H9 (cell line): ENCODE results near the gene MTHFD1. TPM values are rescaled to one million over a fixed set of nuclear protein-coding genes. Genes with fewer than 3 reads are reported as not detected.

ENCODE experiments used
- DNase-seq: peaks from one replicate; pipeline ENCODE4 v3.0.0-alpha.2; 2017
- H2AFZ ChIP-seq: one replicate; pipeline ENCODE4 v1.6.1; 2013; ENCODE audit warnings: mild to moderate bottlenecking, low read length, control low read depth, moderate library complexity
- H2AK5ac ChIP-seq: 2 replicates; pipeline ENCODE4 v1.6.1; 2013; ENCODE audit warnings: low read length, control low read depth, mixed read lengths; ENCODE audit not compliant: insufficient read length
- H2BK120ac ChIP-seq: one replicate; pipeline ENCODE4 v1.6.1; 2013; ENCODE audit warnings: low read depth, mild to moderate bottlenecking, low read length, control low read depth, inconsistent platforms; ENCODE audit not compliant: poor library complexity, severe bottlenecking
- H2BK12ac ChIP-seq: 2 replicates; pipeline ENCODE4 v1.6.1; 2013; ENCODE audit warnings: low read length, control low read depth, mixed read lengths, low read depth; ENCODE audit not compliant: insufficient read length
- H2BK15ac ChIP-seq: 2 replicates; pipeline ENCODE4 v1.6.1; 2013; ENCODE audit warnings: low read depth, low read length, control low read depth
- H2BK20ac ChIP-seq: one replicate; pipeline ENCODE4 v1.6.1; 2013; ENCODE audit warnings: low read depth, mild to moderate bottlenecking, low read length, control low read depth, inconsistent platforms; ENCODE audit not compliant: poor library complexity, severe bottlenecking
- H2BK5ac ChIP-seq: 2 replicates; pipeline ENCODE4 v1.6.1; 2013; ENCODE audit warnings: low read length, control low read depth, mixed read lengths; ENCODE audit not compliant: insufficient read length
- H3K14ac ChIP-seq: 2 replicates; pipeline ENCODE4 v1.6.1; 2013; ENCODE audit warnings: low read length, control low read depth; ENCODE audit not compliant: insufficient read depth
- H3K18ac ChIP-seq: 2 replicates; pipeline ENCODE4 v1.6.1; 2013; ENCODE audit warnings: low read depth, mild to moderate bottlenecking, mixed read lengths, low read length, control low read depth; ENCODE audit not compliant: insufficient read length
- H3K23ac ChIP-seq: 2 replicates; pipeline ENCODE4 v1.6.1; 2013; ENCODE audit warnings: low read length, control low read depth, mixed read lengths, low read depth; ENCODE audit not compliant: insufficient read length
- H3K23me2 ChIP-seq: 2 replicates; pipeline ENCODE4 v1.6.1; 2013; ENCODE audit warnings: low read depth, mild to moderate bottlenecking, mixed read lengths, low read length, control low read depth; ENCODE audit not compliant: insufficient read length, poor library complexity, severe bottlenecking
- H3K27ac ChIP-seq: 2 replicates; pipeline ENCODE4 v1.5.1; 2013; ENCODE audit warnings: low read length, control low read depth, mixed read lengths, low read depth; ENCODE audit not compliant: insufficient read length
- H3K27me3 ChIP-seq: 2 replicates; pipeline ENCODE4 v1.6.1; 2013; ENCODE audit warnings: low read length, control low read depth, inconsistent platforms; ENCODE audit not compliant: insufficient read depth
- H3K4ac ChIP-seq: 2 replicates; pipeline ENCODE4 v1.6.1; 2013; ENCODE audit warnings: low read depth, mild to moderate bottlenecking, control low read depth, inconsistent platforms, low read length, moderate library complexity
- H3K4me1 ChIP-seq: 2 replicates; pipeline ENCODE4 v1.6.1; 2013; ENCODE audit warnings: low read length, control low read depth, inconsistent platforms; ENCODE audit not compliant: insufficient read depth
- H3K4me2 ChIP-seq: 2 replicates; pipeline ENCODE4 v1.6.1; 2013; ENCODE audit warnings: low read length, control low read depth, mixed read lengths; ENCODE audit not compliant: insufficient read length, insufficient read depth
- H3K56ac ChIP-seq: 2 replicates; pipeline ENCODE4 v1.6.1; 2013; ENCODE audit warnings: low read depth, mild to moderate bottlenecking, mixed read lengths, low read length, control low read depth; ENCODE audit not compliant: insufficient read length
- H3K79me1 ChIP-seq: 2 replicates; pipeline ENCODE4 v1.6.1; 2013; ENCODE audit warnings: low read depth, mild to moderate bottlenecking, moderate library complexity, low read length, control low read depth, inconsistent platforms; ENCODE audit not compliant: insufficient read depth, poor library complexity, severe bottlenecking
- H3K79me2 ChIP-seq: 2 replicates; pipeline ENCODE4 v1.6.1; 2013; ENCODE audit warnings: low read length, control low read depth, inconsistent platforms; ENCODE audit not compliant: insufficient read depth
- H3K9ac ChIP-seq: 2 replicates; pipeline ENCODE4 v1.6.1; 2013; ENCODE audit warnings: low read length, control low read depth, mixed read lengths; ENCODE audit not compliant: insufficient read length; ENCODE audit errors: extremely low read depth
- H3K9me3 ChIP-seq: one replicate; pipeline ENCODE4 v1.6.1; 2013; ENCODE audit warnings: low read depth, low read length, inconsistent platforms; ENCODE audit not compliant: control insufficient read depth
- H3T11ph ChIP-seq: one replicate; pipeline ENCODE4 v1.6.1; 2013; ENCODE audit warnings: mild to moderate bottlenecking, low read length, control low read depth, inconsistent platforms
- H4K20me1 ChIP-seq: one replicate; pipeline ENCODE4 v1.6.1; 2013; ENCODE audit not compliant: control insufficient read depth, insufficient read length, insufficient read depth
- H4K5ac ChIP-seq: 2 replicates; pipeline ENCODE4 v1.6.1; 2013; ENCODE audit warnings: low read depth, mild to moderate bottlenecking, mixed read lengths, low read length, control low read depth; ENCODE audit not compliant: insufficient read length
- H4K8ac ChIP-seq: replicated peaks from 2 replicates; pipeline ENCODE4 v1.6.1; 2013; ENCODE audit warnings: low read length, control low read depth, mixed read lengths, low read depth; ENCODE audit not compliant: insufficient read length
- H4K91ac ChIP-seq: 2 replicates; pipeline ENCODE4 v1.6.1; 2013; ENCODE audit warnings: low read depth, mild to moderate bottlenecking, moderate library complexity, mixed read lengths, low read length, control low read depth; ENCODE audit not compliant: insufficient read length
- H3K27ac Mint-ChIP-seq, 3 experiments: 2 replicates in 2 of 3; 3 replicates in 1 of 3; pipeline ENCODE4 v1.8.0; 2020 to 2021; ENCODE audit warnings: mixed read lengths in 3 of 3, mild to moderate bottlenecking in 1 of 3, moderate library complexity in 1 of 3
- H3K27me3 Mint-ChIP-seq: 2 replicates; pipeline ENCODE4 v1.8.0; 2021; ENCODE audit warnings: low read depth, mild to moderate bottlenecking, moderate library complexity, mixed read lengths
- H3K36me3 Mint-ChIP-seq, 3 experiments: 2 replicates in 2 of 3; 3 replicates in 1 of 3; pipeline ENCODE4 v1.8.0; 2020 to 2021; ENCODE audit warnings: low read depth in 3 of 3, mixed read lengths in 3 of 3; ENCODE audit not compliant: insufficient read depth in 1 of 3
- H3K4me1 Mint-ChIP-seq, 2 experiments: 2 replicates each; pipeline ENCODE4 v1.8.0; 2020; ENCODE audit warnings: mixed read lengths in 2 of 2
- H3K4me3 Mint-ChIP-seq, 2 experiments: 2 replicates in 1 of 2; 3 replicates in 1 of 2; pipeline ENCODE4 v1.8.0; 2020 to 2021; ENCODE audit warnings: mild to moderate bottlenecking in 2 of 2, mixed read lengths in 2 of 2, moderate library complexity in 1 of 2
- H3K9me3 Mint-ChIP-seq, 2 experiments: 2 replicates in 1 of 2; 3 replicates in 1 of 2; pipeline ENCODE4 v1.8.0; 2020; ENCODE audit warnings: mild to moderate bottlenecking in 2 of 2, mixed read lengths in 2 of 2, moderate library complexity in 1 of 2
- CTCF ChIP-seq: fragments of 200-600 bp; sonication (generic); conservative IDR thresholded peaks from 3 replicates; pipeline ENCODE4 v1.8.0; 2021; ENCODE audit warnings: antibody characterized with exemption, mild to moderate bottlenecking
- WGBS: extraction: QIAGEN DNeasy Blood & Tissue Kit; methylation state at CpG from one replicate; pipeline ENCODE4 v1.1.7; 2013; ENCODE audit warnings: missing lambda C conversion rate, low lambda C conversion rate, mixed read lengths; ENCODE audit not compliant: insufficient read length; ENCODE audit errors: extremely low coverage; 5-methylcytosine and 5-hydroxymethylcytosine counted together
- total RNA-seq: library from RNA; stranded (reverse); gene quantifications from 2 replicates; pipeline ENCODE4 v1.2.1, GENCODE V29; 2021

Gene MTHFD1
- total RNA-seq, 1 experiment from 2014 or later: 203 TPM

DNA sequence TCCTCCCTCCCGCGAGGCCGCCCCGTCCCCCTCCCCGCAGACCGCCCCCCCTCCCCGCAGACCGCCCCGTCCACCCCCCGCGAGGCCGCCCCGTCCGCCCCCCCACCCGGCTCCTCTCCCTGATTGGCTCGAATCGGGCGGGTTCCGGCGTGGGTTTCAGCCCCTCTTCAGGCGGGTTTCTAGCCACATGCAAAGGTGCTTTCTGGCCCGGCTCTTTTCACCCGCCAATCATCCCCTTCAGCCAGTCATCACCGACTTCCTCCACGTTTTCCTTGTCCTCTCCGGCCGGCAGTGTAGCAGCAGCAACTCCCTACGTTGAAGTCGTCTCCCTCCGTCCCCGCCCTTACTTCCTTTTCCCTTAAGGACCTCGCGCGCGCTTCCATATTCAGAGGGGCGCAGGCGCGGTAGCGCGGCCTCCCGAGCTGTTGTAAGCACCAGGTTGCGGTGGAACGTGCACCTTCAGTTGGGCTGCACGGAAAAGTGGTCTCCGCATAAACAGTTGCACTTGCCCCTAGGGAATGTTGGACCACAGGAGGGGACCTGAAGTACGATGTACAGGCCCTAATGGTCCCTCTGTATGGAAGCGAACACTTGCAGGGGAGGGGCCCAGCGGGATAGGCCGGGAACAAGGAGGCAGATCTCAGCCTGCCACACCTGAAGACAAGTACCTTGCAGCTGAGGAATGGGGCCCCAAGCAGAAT lies 49.4 kb upstream of the MTHFD1 start:
- WGBS: no CpG with 5 or more reads among the region's 49 CpGs
- peaks cover 2% of the 10 kb centered on the region; the same call in 1 of the 2 replicates for H3K27me3 Mint-ChIP-seq
- Histone ChIP-seq H2BK5ac (no peak overlapping the region), H3K23me2 (peaks cover 13% of the 10 kb centered on the region), H4K5ac (no peak overlapping the region), H3K14ac (peak overlapping the region; percentile 83), H2AFZ (no peak overlapping the region), H3K18ac (peak overlapping the region; percentile 72), H3K79me2 (no peaks in the 10 kb centered on the region), H3K56ac (no peak overlapping the region), H2BK120ac (no peak overlapping the region), H2BK12ac (no peak overlapping the region), H3K23ac (no peak overlapping the region), H2AK5ac (no peak overlapping the region), H4K8ac (no peak overlapping the region), H3K27me3 (no peaks in the 10 kb centered on the region), H3K4me1 (no peaks in the 10 kb centered on the region), H4K91ac (no peak overlapping the region), H3K27ac (peak overlapping the region; percentile 58), H4K20me1 (no peaks in the 10 kb centered on the region), H3T11ph (no peak overlapping the region), H2BK15ac (no peak overlapping the region), H3K4ac (no peak overlapping the region), H3K4me2 (peak overlapping the region; percentile 47), H3K79me1 (no peaks in the 10 kb centered on the region), H3K9ac (peak overlapping the region; percentile 71), H2BK20ac (no peak overlapping the region), H3K9me3 (no peaks in the 10 kb centered on the region)
- no peak for TF ChIP-seq CTCF
- peak overlapping the region; percentile 97 to 99 (median 98) for H3K27ac Mint-ChIP-seq
- H3K9me3 Mint-ChIP-seq: peaks cover 13 to 15% of the 10 kb centered on the region in 2 experiments
- DNase-seq: peak; percentile 99
- peak overlapping the region; percentile 89 to 93 for H3K4me3 Mint-ChIP-seq
- peaks cover 5 to 11% (median 6%) of the 10 kb centered on the region in 3 experiments for H3K36me3 Mint-ChIP-seq
- peaks cover 21 to 30% of the 10 kb centered on the region in 2 experiments for H3K4me1 Mint-ChIP-seq
